Hematopoietic multipotent progenitor cell treated with erythropoietin and hydrocortisone succinate and interleukin-3 and kit ligand, for 6 days (in vitro differentiated cells): ENCODE results near the gene FGFRL1.

Experiments used
- DNase-seq: peaks from one replicate; pipeline ENCODE4 v3.0.0-alpha.2; 2015

Gene FGFRL1

GRCh38 chr4:993111-994029 lies 18.1 kb upstream of the FGFRL1 start, which contains the start of gene SLC26A1:
Gene SLC26A1, minus strand, starts transcription at chr4:993404. Its CDS starts 1,701 bp downstream, at chr4:991703.
- DNase-seq, result peak; percentile 26

- DNase-seq, result peak; percentile 43
Measured at GRCh38 chr4:995311-996026, 16.0 kb upstream of the FGFRL1 start.

- peak; percentile 95 for DNase-seq
Measured at GRCh38 chr4:996030-996996, 15.1 kb upstream of the FGFRL1 start.

DNA sequence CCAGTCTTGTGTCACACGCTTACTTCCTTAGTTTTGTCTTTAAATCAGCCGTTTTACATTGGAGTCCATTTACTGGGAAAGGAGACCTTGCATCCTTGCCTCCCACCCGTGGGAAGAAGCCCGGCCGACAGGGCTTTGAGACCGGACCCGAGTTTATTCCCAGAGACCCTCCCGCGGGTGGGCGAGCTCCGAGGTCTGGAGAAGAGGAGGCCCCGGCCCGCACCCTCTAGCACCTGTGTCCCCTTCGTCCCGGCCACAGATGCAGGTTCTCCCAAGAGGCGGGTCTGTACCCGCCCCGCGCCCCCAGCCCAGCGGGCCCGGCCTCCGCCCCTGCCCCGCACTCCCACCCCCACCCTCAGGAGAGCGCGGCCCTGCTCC lies 14.4 kb upstream of the FGFRL1 start:
- DNase-seq, result no peak

DNA sequence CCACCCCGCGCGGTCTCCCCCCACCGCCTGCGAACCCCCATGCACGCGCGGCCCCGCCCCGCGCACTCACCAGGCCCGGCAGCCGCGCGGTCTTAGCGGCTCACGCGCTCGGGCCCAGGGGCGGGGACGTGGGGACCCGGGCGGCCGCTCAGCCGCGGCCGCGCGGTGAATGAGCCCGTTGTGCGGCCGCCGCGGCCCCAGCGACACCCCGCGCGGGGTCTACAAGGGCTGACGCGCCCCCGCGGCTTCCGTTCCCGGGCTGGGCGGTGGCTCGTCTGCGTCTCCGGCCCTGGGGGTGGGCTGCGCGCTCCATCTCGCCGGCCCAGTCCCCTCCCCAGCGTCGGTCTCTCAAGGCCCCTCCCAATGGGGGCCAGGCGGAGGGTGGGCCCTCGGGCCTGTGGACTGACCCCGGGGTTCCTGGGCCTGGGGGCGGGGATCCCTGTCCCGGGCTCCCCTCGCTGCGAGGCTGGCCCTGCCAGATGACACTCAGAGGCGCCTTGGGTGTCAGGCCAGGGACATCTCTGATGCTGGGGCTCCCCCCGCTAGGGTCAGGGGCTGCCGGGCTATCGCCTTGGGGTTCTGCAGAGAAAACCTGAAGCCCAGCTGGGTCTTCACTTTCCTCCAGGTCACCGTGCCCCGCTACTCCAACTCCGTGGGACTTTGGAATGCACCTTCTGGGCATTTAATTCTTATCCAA lies 13.9 kb upstream of the FGFRL1 start:
- DNase-seq, result peak; percentile 72

GRCh38 chr4:998096-998691 lies 13.2 kb upstream of the FGFRL1 start:
- DNase-seq, result peak; percentile 63

DNA sequence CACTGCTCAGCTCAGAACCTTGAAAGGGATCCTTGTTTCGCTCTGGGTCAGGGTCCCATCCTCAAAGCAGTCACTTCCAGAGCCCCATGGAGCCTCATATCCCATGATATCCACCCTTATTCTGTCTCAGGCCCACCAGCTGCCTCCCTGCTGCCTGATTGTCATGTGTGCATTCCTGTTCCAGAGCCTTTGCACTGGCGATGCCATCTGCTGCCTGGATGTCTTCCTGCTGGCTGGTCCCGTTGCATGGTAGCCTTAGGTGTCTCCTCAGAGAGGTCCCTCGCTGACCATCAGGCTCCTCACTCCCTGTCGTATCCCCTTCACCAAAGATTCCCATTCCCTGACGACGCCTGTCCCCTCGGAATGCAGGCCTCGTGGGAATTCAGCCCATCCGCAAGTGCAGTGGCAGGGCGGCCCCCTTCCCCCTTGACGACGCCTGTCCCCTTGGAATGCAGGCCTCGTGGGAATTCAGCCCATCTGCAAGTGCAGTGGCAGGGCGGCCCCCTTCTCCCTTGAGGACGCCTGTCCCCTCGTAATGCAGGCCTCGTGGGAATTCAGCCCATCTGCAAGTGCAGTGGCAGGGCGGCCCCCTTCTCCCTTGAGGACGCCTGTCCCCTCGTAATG lies 12.1 kb upstream of the FGFRL1 start:
- peak; percentile 31 for DNase-seq

DNA sequence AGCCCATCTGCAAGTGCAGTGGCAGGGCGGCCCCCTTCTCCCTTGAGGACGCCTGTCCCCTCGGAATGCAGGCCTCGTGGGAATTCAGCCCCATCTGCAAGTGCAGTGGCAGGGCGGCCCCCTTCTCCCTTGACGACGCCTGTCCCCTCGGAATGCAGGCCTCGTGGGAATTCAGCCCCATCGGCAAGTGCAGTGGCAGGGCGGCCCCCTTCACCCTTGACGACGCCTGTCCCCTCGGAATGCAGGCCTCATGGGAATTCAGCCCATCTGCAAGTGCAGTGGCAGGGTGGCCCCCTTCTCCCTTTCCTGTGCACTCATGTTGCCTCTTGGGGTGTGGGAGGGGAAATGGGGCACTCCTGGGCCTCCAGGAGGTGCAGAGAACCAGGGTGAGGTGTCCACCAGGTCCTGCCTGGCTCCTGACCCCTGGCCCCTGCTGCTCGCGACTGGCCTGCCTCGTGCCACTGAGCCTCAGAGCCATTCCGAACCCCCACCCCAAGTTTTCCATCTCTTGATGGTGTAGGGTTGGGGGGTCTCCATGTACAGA lies 11.5 kb upstream of the FGFRL1 start:
- no peak for DNase-seq

- no peak for DNase-seq
Measured at GRCh38 chr4:1000686-1001260, 10.7 kb upstream of the FGFRL1 start.

- DNase-seq, result no peak
Measured at GRCh38 chr4:1001561-1002130, 9.8 kb upstream of the FGFRL1 start.

- peak; percentile 48 for DNase-seq
Measured at GRCh38 chr4:1002131-1002630, 9.2 kb upstream of the FGFRL1 start.

- DNase-seq, result no peak
Measured at GRCh38 chr4:1002631-1003251, 8.7 kb upstream of the FGFRL1 start.

GRCh38 chr4:1003271-1004070 lies 8.0 kb upstream of the FGFRL1 start:
- no peak for DNase-seq

GRCh38 chr4:1004071-1004418 lies 7.4 kb upstream of the FGFRL1 start:
- DNase-seq, result no peak

GRCh38 chr4:1004557-1005485 lies 6.6 kb upstream of the FGFRL1 start:
- no peak for DNase-seq

DNA sequence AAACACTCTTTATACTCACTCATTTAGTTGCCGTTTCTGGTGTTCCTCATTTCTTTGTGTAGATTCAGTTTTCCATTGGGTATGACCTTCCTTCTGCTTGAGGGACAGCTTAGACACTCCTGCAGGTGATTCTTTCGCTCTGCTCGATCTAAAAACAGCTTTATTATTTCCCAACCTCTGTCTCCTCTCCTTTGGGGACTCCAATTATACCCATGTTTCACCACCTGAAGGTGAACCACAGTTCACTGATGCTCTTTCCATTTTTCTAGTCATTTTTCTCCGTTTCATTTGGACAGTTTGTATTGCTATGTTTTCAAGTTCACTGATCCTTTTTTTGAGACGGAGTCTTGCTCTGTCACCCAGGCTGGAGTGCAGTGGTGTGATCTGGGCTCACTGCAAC lies 4.6 kb upstream of the FGFRL1 start:
- DNase-seq, result no peak

DNA sequence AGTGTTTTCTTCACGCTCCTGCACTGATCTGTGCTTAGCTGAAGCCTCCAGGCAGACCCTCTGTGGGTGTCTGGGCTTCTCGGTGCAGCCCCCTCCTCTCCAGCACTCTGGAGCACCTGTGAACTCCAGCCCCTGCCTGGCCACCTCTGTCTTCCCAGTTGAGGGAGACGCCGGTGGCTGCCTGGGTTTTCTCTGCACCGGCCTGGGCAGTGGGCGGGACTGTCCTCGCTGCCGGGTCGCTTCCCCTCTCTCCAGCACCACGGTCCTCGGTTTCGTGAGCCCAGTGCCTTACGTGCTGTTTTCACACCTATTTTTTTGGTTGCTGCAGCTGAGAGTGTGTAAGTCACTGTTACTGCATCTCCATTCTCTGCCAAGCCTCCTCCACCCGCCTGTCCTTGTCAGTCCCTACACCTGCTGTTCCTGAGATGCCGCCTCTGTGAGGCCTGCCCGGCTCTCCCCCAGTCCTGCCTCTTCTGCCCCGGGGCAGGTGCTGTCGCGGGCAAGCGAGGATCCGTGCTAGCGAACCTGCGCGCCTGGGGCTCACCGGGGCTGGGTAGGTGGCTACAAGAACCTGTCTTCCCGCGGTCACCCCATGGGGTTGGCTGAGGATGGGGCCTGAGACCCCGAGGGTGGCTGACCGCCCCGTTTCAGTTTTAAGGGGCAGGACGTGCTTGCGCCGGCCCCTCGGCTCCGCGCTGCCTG lies 2.4 kb upstream of the FGFRL1 start:
- DNase-seq, result peak; percentile 35
